Calu3 (cell line): Measurements from ENCODE around the gene CDHR4. TPM values are rescaled to one million over a fixed set of nuclear protein-coding genes. Genes with fewer than 3 reads are reported as not detected.
"Not testable (repeated sequence)": the region's sequence is repeated elsewhere in the genome, so short reads cannot be mapped to it uniquely, and the experiment has no call there.

Source experiments
- BruUV-seq: library from RNA; stranded (reverse); fragments of 400-500 nt; replicated peaks from 2 replicates; lab custom pipeline; 2021; lab: Mats Ljungman, UMichigan
- CTCF ChIA-PET: fragments of 300-600 bp; sonication (Branson Sonifier 250); formaldehyde crosslinking; loops from one replicate; lab custom pipeline; 2022; ENCODE audit warnings: antibody characterized with exemption; lab: Charles Lee
- DNase-seq: peaks from one replicate; pipeline ENCODE4 v3.0.0; 2022
- H3K27ac Mint-ChIP-seq: one replicate; pipeline ENCODE4 v1.8.0; 2022; ENCODE audit warnings: mixed read lengths; ENCODE audit not compliant: unreplicated experiment
- H3K27me3 Mint-ChIP-seq: one replicate; pipeline ENCODE4 v1.8.0; 2022; ENCODE audit warnings: mixed read lengths; ENCODE audit not compliant: unreplicated experiment
- H3K36me3 Mint-ChIP-seq: one replicate; pipeline ENCODE4 v1.8.0; 2022; ENCODE audit warnings: mild to moderate bottlenecking, moderate library complexity, mixed read lengths; ENCODE audit not compliant: insufficient read depth, unreplicated experiment
- H3K4me1 Mint-ChIP-seq: one replicate; pipeline ENCODE4 v1.8.0; 2022; ENCODE audit warnings: mild to moderate bottlenecking, low read depth, mixed read lengths; ENCODE audit not compliant: unreplicated experiment
- H3K4me3 Mint-ChIP-seq: one replicate; pipeline ENCODE4 v1.8.0; 2022; ENCODE audit warnings: mild to moderate bottlenecking, low read depth, moderate library complexity, mixed read lengths; ENCODE audit not compliant: unreplicated experiment
- H3K9me3 Mint-ChIP-seq: one replicate; pipeline ENCODE4 v1.8.0; 2022; ENCODE audit warnings: low read depth, mixed read lengths; ENCODE audit not compliant: unreplicated experiment
- intact Hi-C: fragments of 100-400 bp; cut with micrococcal nuclease; formaldehyde crosslinking; loops from one replicate; pipeline ENCODE4 v1.10.0; 2022; ENCODE audit not compliant: unreplicated experiment
- total RNA-seq: library from RNA; stranded (reverse); gene quantifications from 2 replicates; pipeline ENCODE4 v1.2.3, GENCODE V29; 2022
- TF ChIP-seq, protein P1 (sequence below): fragments of 200-600 bp; IDR thresholded peaks from one replicate; pipeline ENCODE4 v1.8.0; 2022; ENCODE audit warnings: antibody characterized with exemption; ENCODE audit not compliant: unreplicated experiment

Gene CDHR4
- total RNA-seq, 1 experiment from 2014 or later = not detected

DNA sequence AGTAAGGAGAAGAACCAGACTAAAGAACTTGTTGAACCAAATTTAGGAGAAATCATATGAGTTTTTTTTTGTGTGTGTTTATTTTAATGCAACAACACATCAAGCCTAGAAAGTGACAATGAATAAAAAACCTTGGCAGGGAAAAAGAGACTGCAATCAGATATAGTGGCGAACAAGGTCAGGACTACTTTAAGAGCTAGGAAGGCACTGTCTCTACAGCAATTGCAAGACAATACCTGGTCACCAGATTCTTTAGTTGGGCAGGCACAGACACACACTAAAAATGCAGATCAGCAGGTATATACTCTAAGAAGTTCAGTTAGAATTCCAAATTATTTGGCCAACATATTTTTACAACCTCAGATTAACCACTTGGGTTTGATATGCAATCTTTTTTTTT, 45.1 kb downstream of the CDHR4 start:
- intact Hi-C loops = no loop called here
- H3K27ac Mint-ChIP-seq = no peak overlapping the region
- no peak overlapping the region for H3K4me3 Mint-ChIP-seq

GRCh38 chr3:49751501-49751900, 48.2 kb downstream of the CDHR4 start:
- CTCF ChIA-PET = interaction anchor here (0.7 kb wide), 1 partner anchor 66 kb away, joined by 3 read pairs; no protein-coding TSS in a partner anchor
- intact Hi-C loops = no loop called here
- TF ChIP-seq, protein P1, sequence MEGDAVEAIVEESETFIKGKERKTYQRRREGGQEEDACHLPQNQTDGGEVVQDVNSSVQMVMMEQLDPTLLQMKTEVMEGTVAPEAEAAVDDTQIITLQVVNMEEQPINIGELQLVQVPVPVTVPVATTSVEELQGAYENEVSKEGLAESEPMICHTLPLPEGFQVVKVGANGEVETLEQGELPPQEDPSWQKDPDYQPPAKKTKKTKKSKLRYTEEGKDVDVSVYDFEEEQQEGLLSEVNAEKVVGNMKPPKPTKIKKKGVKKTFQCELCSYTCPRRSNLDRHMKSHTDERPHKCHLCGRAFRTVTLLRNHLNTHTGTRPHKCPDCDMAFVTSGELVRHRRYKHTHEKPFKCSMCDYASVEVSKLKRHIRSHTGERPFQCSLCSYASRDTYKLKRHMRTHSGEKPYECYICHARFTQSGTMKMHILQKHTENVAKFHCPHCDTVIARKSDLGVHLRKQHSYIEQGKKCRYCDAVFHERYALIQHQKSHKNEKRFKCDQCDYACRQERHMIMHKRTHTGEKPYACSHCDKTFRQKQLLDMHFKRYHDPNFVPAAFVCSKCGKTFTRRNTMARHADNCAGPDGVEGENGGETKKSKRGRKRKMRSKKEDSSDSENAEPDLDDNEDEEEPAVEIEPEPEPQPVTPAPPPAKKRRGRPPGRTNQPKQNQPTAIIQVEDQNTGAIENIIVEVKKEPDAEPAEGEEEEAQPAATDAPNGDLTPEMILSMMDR = no peak
- H3K4me1 Mint-ChIP-seq = peaks cover 8% of the 10 kb centered on the region
- H3K36me3 Mint-ChIP-seq = peaks cover 7% of the 10 kb centered on the region
- no peak overlapping the region for H3K4me3 Mint-ChIP-seq
- no peak overlapping the region for H3K27ac Mint-ChIP-seq
- DNase-seq = no peak
- BruUV-seq = no TSS peak
- no peaks in the 10 kb centered on the region for H3K9me3 Mint-ChIP-seq
- H3K27me3 Mint-ChIP-seq = no peaks in the 10 kb centered on the region

More for the DNA sequence above, 45.1 kb downstream of the CDHR4 start:
- H3K9me3 Mint-ChIP-seq = no peaks in the 10 kb centered on the region
- CTCF ChIA-PET = no interaction called here
- no peaks in the 10 kb centered on the region for H3K27me3 Mint-ChIP-seq
- BruUV-seq = no TSS peak
- peaks cover 3% of the 10 kb centered on the region for H3K36me3 Mint-ChIP-seq
- TF ChIP-seq, protein P1 = no peak
- H3K4me1 Mint-ChIP-seq = peaks cover 8% of the 10 kb centered on the region
- DNase-seq = no peak

- CTCF ChIA-PET = interaction anchor here (0.7 kb wide), 1 partner anchor 56 kb away, joined by 3 read pairs; no protein-coding TSS in a partner anchor
- BruUV-seq = no TSS peak
- H3K4me1 Mint-ChIP-seq = peaks cover 8% of the 10 kb centered on the region
- H3K9me3 Mint-ChIP-seq = no peaks in the 10 kb centered on the region
- H3K36me3 Mint-ChIP-seq = peaks cover 9% of the 10 kb centered on the region
- TF ChIP-seq, protein P1 = no peak
- intact Hi-C loops = no loop called here
- no peak overlapping the region for H3K4me3 Mint-ChIP-seq
- no peak overlapping the region for H3K27ac Mint-ChIP-seq
- H3K27me3 Mint-ChIP-seq = no peaks in the 10 kb centered on the region
- DNase-seq = no peak
Measured at GRCh38 chr3:49750056-49750455, 49.6 kb downstream of the CDHR4 start.

GRCh38 chr3:49748874-49749273, 50.8 kb downstream of the CDHR4 start:
- H3K36me3 Mint-ChIP-seq = peaks cover 12% of the 10 kb centered on the region
- BruUV-seq, H3K4me3 Mint-ChIP-seq, H3K9me3 Mint-ChIP-seq, H3K27ac Mint-ChIP-seq, intact Hi-C loops, DNase-seq, H3K27me3 Mint-ChIP-seq, H3K4me1 Mint-ChIP-seq: not testable (repeated sequence)
- CTCF ChIA-PET = interaction anchor here (0.6 kb wide), 1 partner anchor 165 kb away, joined by 3 read pairs; no protein-coding TSS in a partner anchor

DNA sequence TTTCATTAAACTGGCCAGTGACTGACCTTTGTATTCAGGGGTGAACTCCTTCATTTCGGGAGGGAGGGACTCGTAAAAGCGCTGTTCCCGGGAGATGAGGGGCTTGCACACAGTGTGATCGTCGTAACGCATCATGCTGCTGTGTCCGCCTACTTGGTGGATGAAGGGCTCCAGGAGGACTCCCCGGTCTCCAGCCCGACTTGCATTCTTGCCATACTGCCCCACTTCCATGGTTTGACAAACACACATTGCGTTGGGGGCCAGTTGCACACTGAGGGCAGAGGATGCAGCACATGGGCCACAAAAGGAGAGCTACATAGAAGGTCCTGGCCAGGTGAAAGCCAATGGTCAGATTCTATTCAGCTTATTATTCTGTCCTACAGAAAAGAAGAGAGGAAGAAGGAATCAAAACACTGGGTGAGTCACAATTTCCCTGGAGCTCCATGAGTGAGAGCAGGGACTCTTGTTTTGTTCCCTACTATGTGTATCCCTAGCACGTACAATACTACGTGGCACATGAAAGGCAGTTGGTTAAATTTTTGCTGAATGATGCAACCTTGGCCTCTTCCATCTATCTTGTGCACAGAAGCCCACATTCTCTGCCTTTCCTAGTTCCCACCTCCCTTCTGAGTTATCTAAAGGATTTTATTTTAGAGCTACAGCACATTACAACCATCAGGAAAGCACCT, 51.7 kb downstream of the CDHR4 start:
- Mint-ChIP-seq H3K9me3 (no peaks in the 10 kb centered on the region), H3K27me3 (no peaks in the 10 kb centered on the region), H3K27ac (no peak overlapping the region), H3K4me3 (no peak overlapping the region), H3K4me1 (peaks cover 3% of the 10 kb centered on the region), H3K36me3 (peaks cover 16% of the 10 kb centered on the region)
- CTCF ChIA-PET = interaction anchor here (0.6 kb wide), 1 partner anchor 12 kb away, joined by 5 read pairs; no protein-coding TSS in a partner anchor
- TF ChIP-seq, protein P1 = no peak
- BruUV-seq = no TSS peak
- intact Hi-C loops = no loop called here
- DNase-seq = no peak
